Liver (tissue), 9 donors: ENCODE data around the gene CMPK1. TPM values are rescaled to one million over a fixed set of nuclear protein-coding genes. Genes with fewer than 3 reads are reported as not detected.
A peak's percentile ranks its signal among the peaks of the same experiment; 100 is the strongest.
"Not testable (repeated sequence)": the region's sequence is repeated elsewhere in the genome, so short reads cannot be mapped to it uniquely, and the experiment has no call there.

Source experiments
- DNase-seq: peaks from one replicate; pipeline ENCODE4 v3.0.0-alpha.2; 2017; ENCODE audit warnings: low spot score
- H3K27ac ChIP-seq, 2 donors: one replicate each; pipeline ENCODE4 v1.7.0; 2013; ENCODE audit warnings: inconsistent platforms in 2 of 2, low read length in 2 of 2, control low read depth in 1 of 2, low read depth in 1 of 2, mild to moderate bottlenecking in 1 of 2
- H3K27me3 ChIP-seq, 4 donors: one replicate each; pipeline versions ENCODE4 v1.6.1 to v1.7.0; 2013; ENCODE audit warnings: low read length in 3 of 4, inconsistent platforms in 1 of 4, mild to moderate bottlenecking in 1 of 4, moderate library complexity in 1 of 4; ENCODE audit not compliant: control insufficient read depth in 4 of 4, insufficient read depth in 4 of 4
- H3K36me3 ChIP-seq, 4 donors: one replicate each; pipeline versions ENCODE4 v1.6.1 to v1.7.0; 2013; ENCODE audit warnings: low read length in 3 of 4, mild to moderate bottlenecking in 3 of 4, low read depth in 1 of 4, moderate library complexity in 1 of 4; ENCODE audit not compliant: control insufficient read depth in 4 of 4, insufficient read depth in 3 of 4
- H3K4me1 ChIP-seq, 4 donors: one replicate each; pipeline versions ENCODE4 v1.6.1 to v1.7.0; 2013; ENCODE audit warnings: low read length in 3 of 4, mild to moderate bottlenecking in 3 of 4, moderate library complexity in 1 of 4; ENCODE audit not compliant: control insufficient read depth in 4 of 4, insufficient read depth in 4 of 4
- H3K4me3 ChIP-seq, 3 donors: one replicate each; pipeline versions ENCODE4 v1.6.1 to v1.7.0; 2013; ENCODE audit warnings: low read length in 3 of 3, control low read depth in 1 of 3, low read depth in 1 of 3, mild to moderate bottlenecking in 1 of 3
- H3K9ac ChIP-seq, 2 donors: one replicate each; pipeline ENCODE4 v1.7.0; 2013; ENCODE audit warnings: low read length in 2 of 2, mild to moderate bottlenecking in 2 of 2, moderate library complexity in 2 of 2, control low read depth in 1 of 2, low read depth in 1 of 2
- H3K9me3 ChIP-seq, 4 donors: one replicate each; pipeline versions ENCODE4 v1.6.1 to v1.7.0; 2013; ENCODE audit warnings: low read length in 3 of 4; ENCODE audit not compliant: control insufficient read depth in 4 of 4
- ATF3 ChIP-seq: IDR thresholded peaks from 2 replicates; pipeline ENCODE4 v1.6.1; 2016; ENCODE audit warnings: antibody characterized with exemption
- CTCF ChIP-seq: fragments of 150-350 bp; IDR thresholded peaks from 2 replicates; pipeline ENCODE4 v1.5.1; 2017; ENCODE audit warnings: improper control_type of control experiment, low read depth, low read length; ENCODE audit not compliant: missing input control
- EGR1 ChIP-seq, 2 donors: IDR thresholded peaks; 2 replicates each; pipeline ENCODE4 v1.6.1; 2016 to 2018; ENCODE audit warnings: antibody characterized with exemption in 2 of 2, low read depth in 2 of 2
- FOXA1 ChIP-seq: IDR thresholded peaks from 2 replicates; pipeline ENCODE4 v1.6.1; 2016; ENCODE audit warnings: antibody characterized with exemption
- FOXA2 ChIP-seq: IDR thresholded peaks from 2 replicates; pipeline ENCODE4 v1.6.1; 2016; ENCODE audit warnings: antibody characterized with exemption
- GABPA ChIP-seq, 2 donors: IDR thresholded peaks in 1 of 2; conservative IDR thresholded peaks in 1 of 2; 2 replicates each; pipeline ENCODE4 v1.6.1; 2016; ENCODE audit warnings: antibody characterized with exemption in 2 of 2, mild to moderate bottlenecking in 1 of 2, moderate library complexity in 1 of 2
- HNF4A ChIP-seq, 2 donors: conservative IDR thresholded peaks; 2 replicates each; pipeline ENCODE4 v1.6.1; 2016; ENCODE audit warnings: antibody characterized with exemption in 2 of 2, mild to moderate bottlenecking in 2 of 2
- HNF4G ChIP-seq: IDR thresholded peaks from 2 replicates; pipeline ENCODE4 v1.6.1; 2016; ENCODE audit warnings: antibody characterized with exemption
- JUND ChIP-seq, 2 donors: IDR thresholded peaks; 2 replicates each; pipeline ENCODE4 v1.6.1; 2016; ENCODE audit warnings: antibody characterized with exemption in 2 of 2
- MAX ChIP-seq: IDR thresholded peaks from 2 replicates; pipeline ENCODE4 v1.6.1; 2016; ENCODE audit warnings: antibody characterized with exemption
- NR2F2 ChIP-seq: IDR thresholded peaks from 2 replicates; pipeline ENCODE4 v1.6.1; 2016; ENCODE audit warnings: antibody characterized with exemption
- RAD21 ChIP-seq, 2 donors: IDR thresholded peaks; 2 replicates each; pipeline ENCODE4 v1.6.1; 2016; ENCODE audit warnings: antibody characterized with exemption in 2 of 2, mild to moderate bottlenecking in 2 of 2
- REST ChIP-seq: IDR thresholded peaks from 2 replicates; pipeline ENCODE4 v1.6.1; 2016; ENCODE audit warnings: antibody characterized with exemption, mild to moderate bottlenecking
- RXRA ChIP-seq, 2 donors: IDR thresholded peaks; 2 replicates each; pipeline ENCODE4 v1.6.1; 2017 to 2018; ENCODE audit warnings: antibody characterized with exemption in 2 of 2, mild to moderate bottlenecking in 1 of 2
- SP1 ChIP-seq: IDR thresholded peaks from 2 replicates; pipeline ENCODE4 v1.6.1; 2018; ENCODE audit warnings: antibody characterized with exemption, mild to moderate bottlenecking
- TAF1 ChIP-seq: conservative IDR thresholded peaks from 2 replicates; pipeline ENCODE4 v1.6.1; 2016; ENCODE audit warnings: antibody characterized with exemption, mild to moderate bottlenecking
- YY1 ChIP-seq: IDR thresholded peaks from 2 replicates; pipeline ENCODE4 v1.6.1; 2016; ENCODE audit warnings: antibody characterized with exemption, mild to moderate bottlenecking
- ZBTB33 ChIP-seq: IDR thresholded peaks from 2 replicates; pipeline ENCODE4 v1.6.1; 2016; ENCODE audit warnings: antibody characterized with exemption
- WGBS: extraction: QIAGEN DNeasy Blood & Tissue Kit; methylation state at CpG from one replicate; pipeline ENCODE4 v1.1.7; 2013; 5-methylcytosine and 5-hydroxymethylcytosine counted together
- polyA plus RNA-seq, 2 donors: library from polyadenylated mRNA; stranded (reverse) in 1 of 2; unstranded in 1 of 2; fragments of 200-250 nt in 1 of 2; fragments of >200 nt in 1 of 2; fragmentation: Nextera tagmentation in 1 of 2; extraction: Ambion mirVana in 1 of 2; gene quantifications; one replicate each; pipeline versions ENCODE4 v1.2.1 to v1.2.3, GENCODE V29; 2013 to 2015
- total RNA-seq, 2 donors: library from RNA; depleted of rRNA; stranded (reverse); fragments of >200 nt; gene quantifications; one replicate each; pipeline ENCODE4 v1.2.3, GENCODE V29; 2014
- donor health status: healthy.
- donor health status: healthy.
- donor health status: healthy.
- donor health status: healthy.
- donor health status: healthy.

The CMPK1 gene
- total RNA-seq = 100 to 1,000 TPM in 1 of 2 donors, 10 to 100 TPM in 1; 66.8 to 146 TPM
- polyA plus RNA-seq = 10 to 100 TPM; 74.5 to 99.5 TPM

GRCh38 chr1:47333578-47333921 lies at the start of gene CMPK1:
CMPK1 (plus strand) TSS chr1:47333790; CDS start chr1:47333946, 156 bp downstream.
- peak; percentile 83 for DNase-seq
- Histone ChIP-seq H3K4me1 (peaks cover 6 to 16% (median 12%) of the 10 kb centered on the region in 4 donors), H3K4me3 (peak within 1 kb of the TSS; percentile 86 to 95 (median 93)), H3K9me3 (no peaks in the 10 kb centered on the region), H3K9ac (peak within 1 kb of the TSS; percentile 70 to 97), H3K27me3 (no peaks in the 10 kb centered on the region), H3K27ac (peak within 1 kb of the TSS; percentile 99), H3K36me3 (peaks cover 0 to 2% (median 0%) of the 10 kb centered on the region in 4 donors)
- no peak for TF ChIP-seq ZBTB33
- TF ChIP-seq FOXA1 = no peak
- peak; percentile 49 for TF ChIP-seq YY1
- peak in 1 of 2 donors; percentile 20 for TF ChIP-seq RXRA (IDR thresholded peaks at IDR 0.05)
- no peak for TF ChIP-seq ATF3
- no peak for TF ChIP-seq TAF1
- no peak for TF ChIP-seq MAX
- TF ChIP-seq SP1 = peak; percentile 28
- TF ChIP-seq CTCF = no peak
- TF ChIP-seq RAD21 (IDR thresholded peaks at IDR 0.05) = peak; percentile 28 to 59
- no peak for TF ChIP-seq HNF4A (conservative IDR thresholded peaks at IDR 0.05)
- no peak for TF ChIP-seq NR2F2
- TF ChIP-seq FOXA2 = no peak
- TF ChIP-seq HNF4G = no peak
- no peak for TF ChIP-seq EGR1 (IDR thresholded peaks at IDR 0.05; ENCODE audit: low read depth in 2 of 2)
- peak in 1 of 2 donors; percentile 41 for TF ChIP-seq GABPA (IDR thresholded peaks at IDR 0.05 in 1 of 2, conservative IDR thresholded peaks at IDR 0.05 in 1 of 2)
- TF ChIP-seq REST = peak; percentile 71
- no peak for TF ChIP-seq JUND (IDR thresholded peaks at IDR 0.05)
- WGBS = under 1% methylated on average over 40 of the region's 40 CpGs

GRCh38 chr1:47288116-47288515 lies 45.5 kb upstream of the CMPK1 start:
- H3K4me1 ChIP-seq, H3K9ac ChIP-seq, H3K27me3 ChIP-seq, DNase-seq, H3K36me3 ChIP-seq, H3K27ac ChIP-seq, H3K9me3 ChIP-seq, H3K4me3 ChIP-seq: not testable (repeated sequence)
- WGBS = 92% methylated on average over 4 of the region's 4 CpGs

GRCh38 chr1:47294863-47295262 lies 38.7 kb upstream of the CMPK1 start:
- not testable (repeated sequence) for H3K9me3 ChIP-seq, DNase-seq, H3K9ac ChIP-seq, H3K27ac ChIP-seq, H3K27me3 ChIP-seq, H3K4me1 ChIP-seq, H3K36me3 ChIP-seq, H3K4me3 ChIP-seq
- 95% methylated on average over 6 of the region's 6 CpGs for WGBS
